H1 (cell line): ENCODE measurements around the gene HES2. TPM values are rescaled to one million over a fixed set of nuclear protein-coding genes. Genes with fewer than 3 reads are reported as not detected.

Experiments
- ASH2L ChIP-seq: fragments of 200-600, 300-600 bp; sonication (generic); IDR thresholded peaks from one replicate; pipeline ENCODE4 v1.7.1; 2017; ENCODE audit warnings: low read length
- CBX5 ChIP-seq: fragments of 300-800, 300-1000 bp; sonication (generic); IDR thresholded peaks from 2 replicates; pipeline ENCODE4 v1.7.1; 2016; ENCODE audit warnings: antibody characterized with exemption, low read length, low read depth
- CHD2 ChIP-seq: IDR thresholded peaks from 2 replicates; pipeline ENCODE4 v1.6.1; 2012; ENCODE audit warnings: low read length, improper control_type of control experiment
- polyA plus RNA-seq, 7 experiments: library from polyadenylated mRNA; depleted of rRNA in 3 of 7; stranded (reverse) in 5 of 7; unstranded in 2 of 7; fragments of >200 nt in 5 of 7; fragments of 200-250 nt in 2 of 7; gene quantifications; 1 replicate in 5 of 7; 2 replicates in 1 of 7; 4 replicates in 1 of 7; pipeline versions ENCODE4 v1.2.1 to v1.2.3, GENCODE V29; 2011 to 2013; ENCODE audit warnings: missing spikeins in 2 of 7, mixed read lengths in 2 of 7
- total RNA-seq: library from RNA; stranded (reverse); fragmentation: NEBNext Ultra II Directional; extraction: Animal tissue kit (Norgen Biotek cat#: 25700); gene quantifications from 2 replicates; pipeline ENCODE4 v1.2.1, GENCODE V29; 2021
- TF ChIP-seq, protein P1 (sequence below): fragments of 300-600 bp; sonication (generic); IDR thresholded peaks from 2 replicates; pipeline ENCODE4 v1.7.1; 2012; ENCODE audit warnings: low read length, moderate library complexity, mild to moderate bottlenecking, inconsistent platforms; ENCODE audit not compliant: insufficient replicate concordance
- TF ChIP-seq, protein P2 (sequence below), 3 experiments: IDR thresholded peaks; 1 replicate in 2 of 3; 2 replicates in 1 of 3; pipeline versions ENCODE4 v1.5.1 to v1.6.1; 2011; ENCODE audit warnings: low read length in 3 of 3, mild to moderate bottlenecking in 3 of 3, inconsistent platforms in 2 of 3, low read depth in 1 of 3, moderate library complexity in 1 of 3; ENCODE audit not compliant: insufficient read depth in 1 of 3; ENCODE audit errors: control extremely low read depth in 1 of 3
- TF ChIP-seq, protein P3 (sequence below): IDR thresholded peaks from 2 replicates; pipeline ENCODE4 v1.6.1; 2012; ENCODE audit warnings: inconsistent platforms

HES2 gene
- total and polyA plus RNA-seq, 2 of the 8 experiments (the other 6 are each of a cell fraction or from before 2014, with no cell fraction given): 0.15 to 0.53 TPM

DNA sequence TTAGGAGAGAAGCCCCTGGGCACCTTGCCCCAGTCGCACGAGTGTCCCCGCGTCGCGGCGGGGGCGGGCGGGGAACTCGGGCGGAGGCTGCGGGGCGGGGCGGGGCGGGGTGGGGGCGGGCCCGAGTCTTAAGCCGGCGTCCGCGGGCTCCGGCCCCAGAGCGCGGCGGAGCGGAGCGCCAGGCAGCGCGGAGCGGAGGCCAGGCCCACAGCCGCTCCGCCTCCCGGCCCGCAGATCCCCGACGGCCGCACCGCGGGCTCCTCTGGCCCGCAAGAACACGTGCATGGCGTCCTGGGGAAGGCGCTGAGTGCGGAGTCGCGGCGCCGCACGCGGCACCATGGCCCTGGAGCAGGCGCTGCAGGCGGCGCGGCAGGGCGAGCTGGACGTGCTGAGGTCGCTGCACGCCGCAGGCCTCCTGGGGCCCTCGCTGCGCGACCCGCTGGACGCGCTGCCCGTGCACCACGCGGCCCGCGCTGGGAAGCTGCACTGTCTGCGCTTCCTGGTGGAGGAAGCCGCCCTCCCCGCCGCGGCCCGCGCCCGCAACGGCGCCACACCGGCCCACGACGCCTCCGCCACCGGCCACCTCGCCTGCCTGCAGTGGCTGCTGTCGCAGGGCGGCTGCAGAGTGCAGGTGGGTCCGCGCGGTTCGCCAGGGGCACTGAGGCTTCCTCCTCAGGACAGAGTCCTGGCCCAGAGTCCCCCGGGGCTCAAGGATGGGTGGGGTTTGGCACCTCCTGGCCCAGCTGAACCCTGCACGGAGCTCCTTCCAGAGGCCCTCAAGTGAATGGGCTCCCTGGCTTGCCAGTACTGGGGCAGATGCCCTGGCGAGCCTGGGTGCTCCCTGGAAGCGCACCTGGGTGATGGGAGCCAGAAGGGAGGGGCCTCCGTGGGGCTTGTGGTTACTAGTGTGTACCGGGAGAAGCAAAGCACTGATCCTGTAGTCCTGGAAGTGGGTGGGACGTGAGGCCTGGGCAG lies 5.2 kb upstream of the HES2 start, which contains the start of gene ESPN (continued):
- TF ChIP-seq, protein P1, sequence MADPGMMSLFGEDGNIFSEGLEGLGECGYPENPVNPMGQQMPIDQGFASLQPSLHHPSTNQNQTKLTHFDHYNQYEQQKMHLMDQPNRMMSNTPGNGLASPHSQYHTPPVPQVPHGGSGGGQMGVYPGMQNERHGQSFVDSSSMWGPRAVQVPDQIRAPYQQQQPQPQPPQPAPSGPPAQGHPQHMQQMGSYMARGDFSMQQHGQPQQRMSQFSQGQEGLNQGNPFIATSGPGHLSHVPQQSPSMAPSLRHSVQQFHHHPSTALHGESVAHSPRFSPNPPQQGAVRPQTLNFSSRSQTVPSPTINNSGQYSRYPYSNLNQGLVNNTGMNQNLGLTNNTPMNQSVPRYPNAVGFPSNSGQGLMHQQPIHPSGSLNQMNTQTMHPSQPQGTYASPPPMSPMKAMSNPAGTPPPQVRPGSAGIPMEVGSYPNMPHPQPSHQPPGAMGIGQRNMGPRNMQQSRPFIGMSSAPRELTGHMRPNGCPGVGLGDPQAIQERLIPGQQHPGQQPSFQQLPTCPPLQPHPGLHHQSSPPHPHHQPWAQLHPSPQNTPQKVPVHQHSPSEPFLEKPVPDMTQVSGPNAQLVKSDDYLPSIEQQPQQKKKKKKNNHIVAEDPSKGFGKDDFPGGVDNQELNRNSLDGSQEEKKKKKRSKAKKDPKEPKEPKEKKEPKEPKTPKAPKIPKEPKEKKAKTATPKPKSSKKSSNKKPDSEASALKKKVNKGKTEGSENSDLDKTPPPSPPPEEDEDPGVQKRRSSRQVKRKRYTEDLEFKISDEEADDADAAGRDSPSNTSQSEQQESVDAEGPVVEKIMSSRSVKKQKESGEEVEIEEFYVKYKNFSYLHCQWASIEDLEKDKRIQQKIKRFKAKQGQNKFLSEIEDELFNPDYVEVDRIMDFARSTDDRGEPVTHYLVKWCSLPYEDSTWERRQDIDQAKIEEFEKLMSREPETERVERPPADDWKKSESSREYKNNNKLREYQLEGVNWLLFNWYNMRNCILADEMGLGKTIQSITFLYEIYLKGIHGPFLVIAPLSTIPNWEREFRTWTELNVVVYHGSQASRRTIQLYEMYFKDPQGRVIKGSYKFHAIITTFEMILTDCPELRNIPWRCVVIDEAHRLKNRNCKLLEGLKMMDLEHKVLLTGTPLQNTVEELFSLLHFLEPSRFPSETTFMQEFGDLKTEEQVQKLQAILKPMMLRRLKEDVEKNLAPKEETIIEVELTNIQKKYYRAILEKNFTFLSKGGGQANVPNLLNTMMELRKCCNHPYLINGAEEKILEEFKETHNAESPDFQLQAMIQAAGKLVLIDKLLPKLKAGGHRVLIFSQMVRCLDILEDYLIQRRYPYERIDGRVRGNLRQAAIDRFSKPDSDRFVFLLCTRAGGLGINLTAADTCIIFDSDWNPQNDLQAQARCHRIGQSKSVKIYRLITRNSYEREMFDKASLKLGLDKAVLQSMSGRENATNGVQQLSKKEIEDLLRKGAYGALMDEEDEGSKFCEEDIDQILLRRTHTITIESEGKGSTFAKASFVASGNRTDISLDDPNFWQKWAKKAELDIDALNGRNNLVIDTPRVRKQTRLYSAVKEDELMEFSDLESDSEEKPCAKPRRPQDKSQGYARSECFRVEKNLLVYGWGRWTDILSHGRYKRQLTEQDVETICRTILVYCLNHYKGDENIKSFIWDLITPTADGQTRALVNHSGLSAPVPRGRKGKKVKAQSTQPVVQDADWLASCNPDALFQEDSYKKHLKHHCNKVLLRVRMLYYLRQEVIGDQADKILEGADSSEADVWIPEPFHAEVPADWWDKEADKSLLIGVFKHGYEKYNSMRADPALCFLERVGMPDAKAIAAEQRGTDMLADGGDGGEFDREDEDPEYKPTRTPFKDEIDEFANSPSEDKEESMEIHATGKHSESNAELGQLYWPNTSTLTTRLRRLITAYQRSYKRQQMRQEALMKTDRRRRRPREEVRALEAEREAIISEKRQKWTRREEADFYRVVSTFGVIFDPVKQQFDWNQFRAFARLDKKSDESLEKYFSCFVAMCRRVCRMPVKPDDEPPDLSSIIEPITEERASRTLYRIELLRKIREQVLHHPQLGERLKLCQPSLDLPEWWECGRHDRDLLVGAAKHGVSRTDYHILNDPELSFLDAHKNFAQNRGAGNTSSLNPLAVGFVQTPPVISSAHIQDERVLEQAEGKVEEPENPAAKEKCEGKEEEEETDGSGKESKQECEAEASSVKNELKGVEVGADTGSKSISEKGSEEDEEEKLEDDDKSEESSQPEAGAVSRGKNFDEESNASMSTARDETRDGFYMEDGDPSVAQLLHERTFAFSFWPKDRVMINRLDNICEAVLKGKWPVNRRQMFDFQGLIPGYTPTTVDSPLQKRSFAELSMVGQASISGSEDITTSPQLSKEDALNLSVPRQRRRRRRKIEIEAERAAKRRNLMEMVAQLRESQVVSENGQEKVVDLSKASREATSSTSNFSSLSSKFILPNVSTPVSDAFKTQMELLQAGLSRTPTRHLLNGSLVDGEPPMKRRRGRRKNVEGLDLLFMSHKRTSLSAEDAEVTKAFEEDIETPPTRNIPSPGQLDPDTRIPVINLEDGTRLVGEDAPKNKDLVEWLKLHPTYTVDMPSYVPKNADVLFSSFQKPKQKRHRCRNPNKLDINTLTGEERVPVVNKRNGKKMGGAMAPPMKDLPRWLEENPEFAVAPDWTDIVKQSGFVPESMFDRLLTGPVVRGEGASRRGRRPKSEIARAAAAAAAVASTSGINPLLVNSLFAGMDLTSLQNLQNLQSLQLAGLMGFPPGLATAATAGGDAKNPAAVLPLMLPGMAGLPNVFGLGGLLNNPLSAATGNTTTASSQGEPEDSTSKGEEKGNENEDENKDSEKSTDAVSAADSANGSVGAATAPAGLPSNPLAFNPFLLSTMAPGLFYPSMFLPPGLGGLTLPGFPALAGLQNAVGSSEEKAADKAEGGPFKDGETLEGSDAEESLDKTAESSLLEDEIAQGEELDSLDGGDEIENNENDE: no peak
- no peak for TF ChIP-seq CBX5
- no peak for TF ChIP-seq ASH2L
- TF ChIP-seq, protein P2, sequence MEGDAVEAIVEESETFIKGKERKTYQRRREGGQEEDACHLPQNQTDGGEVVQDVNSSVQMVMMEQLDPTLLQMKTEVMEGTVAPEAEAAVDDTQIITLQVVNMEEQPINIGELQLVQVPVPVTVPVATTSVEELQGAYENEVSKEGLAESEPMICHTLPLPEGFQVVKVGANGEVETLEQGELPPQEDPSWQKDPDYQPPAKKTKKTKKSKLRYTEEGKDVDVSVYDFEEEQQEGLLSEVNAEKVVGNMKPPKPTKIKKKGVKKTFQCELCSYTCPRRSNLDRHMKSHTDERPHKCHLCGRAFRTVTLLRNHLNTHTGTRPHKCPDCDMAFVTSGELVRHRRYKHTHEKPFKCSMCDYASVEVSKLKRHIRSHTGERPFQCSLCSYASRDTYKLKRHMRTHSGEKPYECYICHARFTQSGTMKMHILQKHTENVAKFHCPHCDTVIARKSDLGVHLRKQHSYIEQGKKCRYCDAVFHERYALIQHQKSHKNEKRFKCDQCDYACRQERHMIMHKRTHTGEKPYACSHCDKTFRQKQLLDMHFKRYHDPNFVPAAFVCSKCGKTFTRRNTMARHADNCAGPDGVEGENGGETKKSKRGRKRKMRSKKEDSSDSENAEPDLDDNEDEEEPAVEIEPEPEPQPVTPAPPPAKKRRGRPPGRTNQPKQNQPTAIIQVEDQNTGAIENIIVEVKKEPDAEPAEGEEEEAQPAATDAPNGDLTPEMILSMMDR (IDR thresholded peaks at IDR 0.05; ENCODE audit: control extremely low read depth in 1 of 3, insufficient read depth in 1 of 3, low read depth in 1 of 3, low read length in 3 of 3): no peak
- no peak for TF ChIP-seq CHD2
- TF ChIP-seq, protein P3, sequence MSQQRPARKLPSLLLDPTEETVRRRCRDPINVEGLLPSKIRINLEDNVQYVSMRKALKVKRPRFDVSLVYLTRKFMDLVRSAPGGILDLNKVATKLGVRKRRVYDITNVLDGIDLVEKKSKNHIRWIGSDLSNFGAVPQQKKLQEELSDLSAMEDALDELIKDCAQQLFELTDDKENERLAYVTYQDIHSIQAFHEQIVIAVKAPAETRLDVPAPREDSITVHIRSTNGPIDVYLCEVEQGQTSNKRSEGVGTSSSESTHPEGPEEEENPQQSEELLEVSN: no peak
